Keratinocyte (primary cell): ENCODE data around the gene MBTPS1.

Experiments
- CTCF ChIP-seq, 3 experiments: IDR thresholded peaks in 1 of 3; conservative IDR thresholded peaks in 1 of 3; optimal IDR thresholded peaks in 1 of 3; 2 replicates in 2 of 3; 3 replicates in 1 of 3; pipeline versions ENCODE3 to v1.5.1; 2011; ENCODE audit warnings: low read length in 3 of 3, mild to moderate bottlenecking in 3 of 3, moderate library complexity in 2 of 3, control low read depth in 1 of 3, inconsistent platforms in 1 of 3; ENCODE audit not compliant: insufficient read depth in 2 of 3; ENCODE audit errors: extremely low read depth in 1 of 3
- EZH2 ChIP-seq: IDR thresholded peaks from one replicate; pipeline ENCODE4 v1.6.1; 2012; ENCODE audit warnings: inconsistent platforms, mild to moderate bottlenecking, low read length, moderate library complexity

GRCh38 chr16:84042879-84043485 lies 73.8 kb downstream of the MBTPS1 start:
- TF ChIP-seq EZH2 (no peak), CTCF (optimal IDR thresholded peaks at IDR 0.05 in 1 of 3, IDR thresholded peaks at IDR 0.05 in 1 of 3, conservative IDR thresholded peaks at IDR 0.05 in 1 of 3; ENCODE audit: extremely low read depth in 1 of 3, insufficient read depth in 2 of 3, low read length in 3 of 3) (no peak)
